CD8-positive, alpha-beta memory T cell (primary cell): ENCODE data around the gene AMHR2. TPM values are rescaled to one million over a fixed set of nuclear protein-coding genes. Genes with fewer than 3 reads are reported as not detected.
A peak's percentile ranks its signal among the peaks of the same experiment; 100 is the strongest.
"Not testable (repeated sequence)": the region's sequence is repeated elsewhere in the genome, so short reads cannot be mapped to it uniquely, and the experiment has no call there.

Experiments used
- CTCF ChIA-PET: fragments of 350-600 bp; sonication (Branson Sonifier 250); formaldehyde crosslinking; loops from one replicate; lab custom pipeline; 2021; ENCODE audit warnings: antibody characterized with exemption; lab: Charles Lee
- POLR2A ChIA-PET: fragments of 350-600 bp; sonication (Branson Sonifier 250); formaldehyde crosslinking; loops from one replicate; lab custom pipeline; 2021; ENCODE audit warnings: antibody characterized with exemption; lab: Charles Lee
- DNase-seq, 5 donors: peaks; one replicate each; pipeline versions ENCODE4 v3.0.0 to v3.0.0-alpha.2; 2020 to 2022; ENCODE audit warnings: mixed read lengths in 1 of 5
- H3K27ac ChIP-seq: one replicate; pipeline ENCODE4 v1.7.0; 2013; ENCODE audit warnings: low read depth, mild to moderate bottlenecking, low read length, moderate library complexity
- H3K27me3 ChIP-seq: 2 replicates; pipeline ENCODE4 v1.7.0; 2013; ENCODE audit warnings: low read length, mild to moderate bottlenecking; ENCODE audit not compliant: insufficient read depth, poor library complexity, severe bottlenecking
- H3K36me3 ChIP-seq: 2 replicates; pipeline ENCODE4 v1.7.0; 2013; ENCODE audit warnings: mild to moderate bottlenecking, low read length, moderate library complexity; ENCODE audit not compliant: insufficient read depth
- H3K4me1 ChIP-seq: 2 replicates; pipeline ENCODE4 v1.7.0; 2013; ENCODE audit warnings: mild to moderate bottlenecking, low read length, moderate library complexity; ENCODE audit not compliant: insufficient read depth
- H3K4me3 ChIP-seq: 2 replicates; pipeline ENCODE4 v1.7.0; 2013; ENCODE audit warnings: mild to moderate bottlenecking, low read length
- H3K9me3 ChIP-seq: 2 replicates; pipeline ENCODE4 v1.7.0; 2013; ENCODE audit warnings: mild to moderate bottlenecking, low read length
- H3K27ac Mint-ChIP-seq, 8 donors: one replicate each; pipeline ENCODE4 v1.8.0; 2020 to 2021; ENCODE audit warnings: mixed read lengths in 8 of 8, mild to moderate bottlenecking in 6 of 8, inconsistent platforms in 3 of 8, moderate library complexity in 3 of 8
- H3K27me3 Mint-ChIP-seq, 2 donors: one replicate each; pipeline ENCODE4 v1.8.0; 2020 to 2021; ENCODE audit warnings: mixed read lengths in 2 of 2, mild to moderate bottlenecking in 1 of 2, moderate library complexity in 1 of 2
- H3K36me3 Mint-ChIP-seq, 3 donors: one replicate each; pipeline ENCODE4 v1.8.0; 2020 to 2021; ENCODE audit warnings: mixed read lengths in 3 of 3, inconsistent platforms in 1 of 3, mild to moderate bottlenecking in 1 of 3
- H3K4me1 Mint-ChIP-seq, 3 donors: one replicate each; pipeline ENCODE4 v1.8.0; 2020 to 2021; ENCODE audit warnings: mixed read lengths in 3 of 3, inconsistent platforms in 1 of 3, mild to moderate bottlenecking in 1 of 3
- H3K4me3 Mint-ChIP-seq, 7 donors: one replicate each; pipeline ENCODE4 v1.8.0; 2020 to 2021; ENCODE audit warnings: mixed read lengths in 7 of 7, mild to moderate bottlenecking in 6 of 7, moderate library complexity in 4 of 7, inconsistent platforms in 2 of 7
- H3K9me3 Mint-ChIP-seq, 5 donors: one replicate each; pipeline ENCODE4 v1.8.0; 2020 to 2022; ENCODE audit warnings: mixed read lengths in 5 of 5, mild to moderate bottlenecking in 3 of 5, moderate library complexity in 2 of 5, inconsistent platforms in 1 of 5
- polyA plus RNA-seq: library from polyadenylated mRNA; unstranded; fragments of 300-500 nt; fragmentation: Illumina TruSeq; gene quantifications from one replicate; pipeline ENCODE4 v1.2.3, GENCODE V29; 2021
- total RNA-seq, 2 experiments: library from RNA; stranded (reverse); gene quantifications; one replicate each; pipeline ENCODE4 v1.2.3, GENCODE V29; 2021

The AMHR2 gene
- total and polyA plus RNA-seq, 3 experiments from 2014 or later, result not detected

DNA sequence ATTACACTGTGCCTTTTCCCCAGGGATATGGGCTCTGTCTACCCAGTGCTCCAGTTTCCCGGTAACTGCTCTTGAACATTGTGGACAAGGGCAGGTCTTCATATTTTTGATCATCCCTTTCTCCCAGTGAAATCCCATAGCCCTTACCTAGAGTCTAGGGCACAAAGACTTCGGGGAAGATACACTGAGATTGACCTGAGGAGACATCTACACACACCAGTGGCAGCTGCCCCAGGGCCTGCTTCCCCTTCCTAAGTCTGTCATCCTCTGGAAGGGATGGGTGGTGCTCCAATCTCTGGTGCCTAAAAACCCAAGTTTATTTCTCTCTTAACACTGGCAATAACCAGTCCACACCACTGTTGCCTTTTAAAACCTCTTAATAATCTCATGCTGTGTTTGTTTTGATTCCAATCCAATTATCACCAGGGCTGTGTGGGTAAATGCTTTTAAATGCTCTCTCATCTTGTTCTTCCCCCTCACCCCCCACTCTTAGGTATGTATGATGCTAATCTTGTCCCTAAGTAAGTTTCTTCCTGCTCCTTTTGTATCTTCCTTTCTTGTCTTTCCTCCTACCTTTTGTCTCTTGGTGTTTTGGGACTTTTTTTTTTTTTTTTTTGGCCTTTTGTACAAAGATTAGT lies 7.8 kb upstream of the AMHR2 start:
- H3K4me3 ChIP-seq, H3K4me1 ChIP-seq, H3K9me3 ChIP-seq, H3K9me3 Mint-ChIP-seq, H3K27ac ChIP-seq, DNase-seq, H3K27me3 Mint-ChIP-seq, H3K4me3 Mint-ChIP-seq, H3K27me3 ChIP-seq, POLR2A ChIA-PET: not testable (repeated sequence)
- Mint-ChIP-seq H3K4me1 (peaks cover 18 to 32% (median 26%) of the 10 kb centered on the region in 3 donors), H3K27ac (peak overlapping the region in 7 of 8 donors; percentile 17 to 93 (median 70)), H3K36me3 (peaks cover 2 to 32% (median 8%) of the 10 kb centered on the region in 3 donors)
- H3K36me3 ChIP-seq, result peaks cover 17% of the 10 kb centered on the region
- CTCF ChIA-PET, result interaction anchor here (2.4 kb wide), 1 partner anchor 71 kb away, joined by 6 read pairs; no protein-coding TSS in a partner anchor

DNA sequence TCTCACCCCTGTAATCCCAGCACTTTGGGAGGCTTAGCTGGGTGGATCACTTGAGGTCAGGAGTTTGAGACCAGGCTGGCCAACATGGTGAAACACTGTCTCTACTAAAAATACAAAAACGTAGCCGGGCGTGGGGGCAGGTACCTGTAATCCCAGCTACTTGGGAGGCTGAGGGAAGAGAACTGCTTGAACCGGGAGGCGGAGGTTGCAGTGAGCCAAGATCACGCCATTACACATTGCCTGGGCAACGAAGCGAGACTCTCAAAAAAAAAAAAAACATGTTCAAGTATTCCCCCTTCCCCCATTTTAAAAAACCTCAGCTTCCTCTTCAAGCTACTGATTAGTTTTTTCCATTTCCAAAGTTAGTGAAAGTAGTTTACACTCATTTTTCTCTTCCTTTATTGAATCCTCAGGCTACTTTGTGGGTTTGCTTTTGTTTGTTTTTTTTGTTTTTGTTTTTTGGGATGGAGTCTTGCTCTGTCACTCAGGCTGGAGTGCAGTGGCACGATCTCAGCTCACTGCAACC lies 6.3 kb upstream of the AMHR2 start:
- not testable (repeated sequence) for H3K9me3 ChIP-seq, H3K27ac ChIP-seq, H3K27me3 ChIP-seq, H3K36me3 ChIP-seq, H3K27me3 Mint-ChIP-seq, H3K4me3 ChIP-seq, H3K9me3 Mint-ChIP-seq, H3K4me1 ChIP-seq, H3K4me3 Mint-ChIP-seq
- ChIA-PET POLR2A (interaction anchor here (0.6 kb wide), 2 partner anchors 59 to 92 kb away, joined by 3 read pairs; no protein-coding TSS in a partner anchor), CTCF (interaction anchor here (1.0 to 2.7 kb wide), 8 partner anchors 35 to 96 kb away, joined by 3 to 21 read pairs (median 4); partner anchors contain the start of gene AAAS)
- peak overlapping the region in 1 of 8 donors; percentile 18 for H3K27ac Mint-ChIP-seq
- peak in 1 of 5 donors; percentile 1 for DNase-seq
- peaks cover 0 to 17% (median 0%) of the 10 kb centered on the region in 3 donors for H3K36me3 Mint-ChIP-seq
- peaks cover 18 to 29% (median 23%) of the 10 kb centered on the region in 3 donors for H3K4me1 Mint-ChIP-seq

DNA sequence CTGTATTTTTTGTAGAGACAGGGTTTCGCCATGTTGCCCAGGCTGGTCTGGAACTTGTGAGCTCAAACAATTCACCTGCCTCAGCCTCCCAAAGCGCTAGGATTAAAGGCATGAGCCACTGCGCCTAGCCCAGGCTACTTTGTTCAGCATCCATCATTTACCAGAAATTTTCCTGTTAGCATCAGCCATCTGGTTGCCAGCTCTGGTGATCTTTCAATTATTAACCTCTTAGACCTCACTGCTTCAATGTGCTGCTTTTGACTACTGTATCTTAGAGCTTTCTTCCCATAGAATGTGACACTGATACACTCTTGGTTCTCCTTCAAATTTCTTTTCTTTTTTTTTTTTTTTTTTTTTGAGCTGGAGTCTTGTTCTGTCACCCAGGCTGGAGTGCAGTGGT lies 5.4 kb upstream of the AMHR2 start:
- Mint-ChIP-seq H3K4me3 (no peak overlapping the region), H3K36me3 (peaks cover 0 to 9% (median 0%) of the 10 kb centered on the region in 3 donors), H3K4me1 (peaks cover 10 to 21% (median 14%) of the 10 kb centered on the region in 3 donors), H3K27ac (no peak overlapping the region), H3K9me3 (no peaks in the 10 kb centered on the region), H3K27me3 (no peaks in the 10 kb centered on the region)
- Histone ChIP-seq H3K27ac (no peak overlapping the region), H3K27me3 (no peaks in the 10 kb centered on the region), H3K9me3 (no peaks in the 10 kb centered on the region), H3K4me1 (peaks cover 4% of the 10 kb centered on the region), H3K36me3 (no peaks in the 10 kb centered on the region), H3K4me3 (no peak overlapping the region)
- CTCF ChIA-PET, result interaction anchor here (0.7 to 2.7 kb wide), 9 partner anchors 17 to 97 kb away, joined by 3 to 21 read pairs (median 4); partner anchors contain the start of gene AAAS
- DNase-seq, result no peak
- POLR2A ChIA-PET, result interaction anchor here (0.6 to 0.7 kb wide), 5 partner anchors 17 to 73 kb away, joined by 3 to 6 read pairs (median 4); no protein-coding TSS in a partner anchor

DNA sequence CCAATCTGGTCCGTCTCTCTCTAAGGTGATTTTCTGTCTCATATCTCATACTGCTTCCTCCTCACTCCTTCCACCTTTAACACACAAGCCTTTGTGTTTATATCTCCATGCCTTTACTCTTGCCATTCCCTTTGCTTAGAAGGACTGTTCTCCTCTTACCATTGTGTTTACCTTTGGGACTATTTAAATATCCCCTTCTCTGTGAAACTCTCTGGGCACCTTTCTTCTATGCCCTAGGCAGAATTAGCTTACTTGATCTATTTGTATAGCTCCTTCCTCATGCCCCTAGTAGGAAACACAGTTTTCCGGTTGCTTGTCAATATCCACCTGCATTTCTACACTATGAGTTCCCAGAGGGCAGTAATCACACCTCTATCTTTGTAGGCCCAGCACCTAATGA lies 3.9 kb upstream of the AMHR2 start:
- H3K4me3 ChIP-seq, result no peak overlapping the region
- H3K36me3 ChIP-seq, result no peaks in the 10 kb centered on the region
- H3K4me1 ChIP-seq, result peaks cover 4% of the 10 kb centered on the region
- H3K27ac ChIP-seq, result no peak overlapping the region
- H3K27ac Mint-ChIP-seq, result peak overlapping the region in 1 of 8 donors; percentile 40
- no peaks in the 10 kb centered on the region for H3K9me3 Mint-ChIP-seq
- DNase-seq, result no peak
- peak overlapping the region in 1 of 7 donors; percentile 0 for H3K4me3 Mint-ChIP-seq
- CTCF ChIA-PET, result interaction anchor here (1.1 to 7.1 kb wide), 6 partner anchors 10 to 98 kb away, joined by 3 to 121 read pairs (median 18); partner anchors contain the start of genes AAAS and NPFF
- POLR2A ChIA-PET, result no interaction called here
- H3K27me3 Mint-ChIP-seq, result no peaks in the 10 kb centered on the region
- H3K36me3 Mint-ChIP-seq, result no peaks in the 10 kb centered on the region
- no peaks in the 10 kb centered on the region for H3K27me3 ChIP-seq
- H3K4me1 Mint-ChIP-seq, result peaks cover 8 to 17% (median 11%) of the 10 kb centered on the region in 3 donors
- no peaks in the 10 kb centered on the region for H3K9me3 ChIP-seq

DNA sequence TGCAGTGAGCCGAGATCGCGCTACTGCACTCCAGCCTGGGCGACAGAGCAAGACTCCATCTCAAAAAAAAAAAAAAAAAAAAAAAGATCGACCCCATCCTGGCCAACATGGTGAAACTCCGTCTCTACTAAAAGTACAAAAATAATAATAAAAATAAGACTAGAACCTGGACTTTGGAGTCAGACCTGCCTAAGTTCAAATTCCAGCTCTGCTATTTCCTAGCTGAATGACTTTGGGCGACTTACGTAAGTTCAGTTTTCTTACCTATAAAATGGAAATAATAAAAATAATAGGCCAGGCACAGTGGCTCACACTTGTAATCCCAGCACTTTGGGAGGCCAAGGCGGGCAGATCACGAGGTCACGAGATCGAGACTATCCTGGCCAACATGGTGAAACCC lies 1.4 kb upstream of the AMHR2 start:
- H3K9me3 Mint-ChIP-seq, H3K27me3 Mint-ChIP-seq, H3K27ac ChIP-seq, H3K4me3 Mint-ChIP-seq, H3K36me3 ChIP-seq, H3K4me1 ChIP-seq, H3K27me3 ChIP-seq, H3K4me3 ChIP-seq, H3K36me3 Mint-ChIP-seq, DNase-seq, H3K27ac Mint-ChIP-seq, H3K9me3 ChIP-seq: not testable (repeated sequence)
- peaks cover 8 to 13% (median 11%) of the 10 kb centered on the region in 3 donors for H3K4me1 Mint-ChIP-seq
- CTCF ChIA-PET, result interaction anchor here (0.7 to 7.1 kb wide), 13 partner anchors 14 to 357 kb away, joined by 3 to 121 read pairs (median 6); partner anchors contain the start of genes NPFF and SP1
- POLR2A ChIA-PET, result interaction anchor here (0.6 to 1.8 kb wide), 5 partner anchors 86 to 416 kb away, joined by 3 to 9 read pairs (median 5); partner anchors contain the start of genes AAAS and SP7

DNA sequence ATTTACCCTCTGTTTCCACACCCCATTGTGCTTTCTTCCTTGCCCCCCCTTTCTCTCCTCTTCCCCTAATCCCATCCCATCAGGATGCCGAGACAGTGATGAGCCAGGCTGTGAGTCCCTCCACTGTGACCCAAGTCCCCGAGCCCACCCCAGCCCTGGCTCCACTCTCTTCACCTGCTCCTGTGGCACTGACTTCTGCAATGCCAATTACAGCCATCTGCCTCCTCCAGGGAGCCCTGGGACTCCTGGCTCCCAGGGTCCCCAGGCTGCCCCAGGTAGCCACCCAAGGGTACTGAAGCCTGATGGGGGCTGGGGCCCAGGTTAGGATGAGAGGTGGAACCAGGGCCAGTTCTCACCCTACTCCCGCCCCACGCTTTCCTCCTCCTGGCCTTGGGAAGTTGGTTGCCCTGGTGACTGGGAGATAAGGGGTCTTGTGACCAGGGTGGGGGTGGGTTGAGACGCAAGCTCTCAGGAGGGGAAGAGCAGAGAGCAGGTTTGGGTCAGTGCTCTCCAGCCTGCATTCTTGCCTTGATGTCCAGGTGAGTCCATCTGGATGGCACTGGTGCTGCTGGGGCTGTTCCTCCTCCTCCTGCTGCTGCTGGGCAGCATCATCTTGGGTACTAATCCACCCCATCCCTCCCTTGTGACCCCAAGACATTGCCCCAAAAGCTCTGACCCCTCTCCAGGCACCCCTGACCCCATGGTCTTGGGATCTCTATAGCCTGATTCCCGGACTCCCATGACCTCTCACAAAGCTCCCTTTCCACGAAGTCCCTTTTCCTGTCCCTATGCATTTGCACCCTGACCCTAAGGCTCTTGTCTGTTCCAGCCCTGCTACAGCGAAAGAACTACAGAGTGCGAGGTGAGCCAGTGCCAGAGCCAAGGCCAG lies 1.2 kb downstream of the AMHR2 start:
- no peaks in the 10 kb centered on the region for H3K9me3 Mint-ChIP-seq
- H3K27ac Mint-ChIP-seq, result no peak overlapping the region
- no peaks in the 10 kb centered on the region for H3K27me3 Mint-ChIP-seq
- Histone ChIP-seq H3K4me1 (peaks cover 4% of the 10 kb centered on the region), H3K9me3 (no peaks in the 10 kb centered on the region), H3K27me3 (no peaks in the 10 kb centered on the region), H3K27ac (peak overlapping the region; percentile 81), H3K36me3 (no peaks in the 10 kb centered on the region), H3K4me3 (no peak overlapping the region)
- POLR2A ChIA-PET, result interaction anchor here (0.5 to 0.9 kb wide), 2 partner anchors 33 to 77 kb away, joined by 3 to 5 read pairs; no protein-coding TSS in a partner anchor
- peaks cover 5 to 6% (median 5%) of the 10 kb centered on the region in 3 donors for H3K4me1 Mint-ChIP-seq
- H3K4me3 Mint-ChIP-seq, result no peak overlapping the region
- DNase-seq, result no peak
- H3K36me3 Mint-ChIP-seq, result no peaks in the 10 kb centered on the region
- CTCF ChIA-PET, result interaction anchor here (1.3 to 7.1 kb wide), 3 partner anchors 73 to 104 kb away, joined by 4 to 121 read pairs (median 7); partner anchors contain the start of gene AAAS

DNA sequence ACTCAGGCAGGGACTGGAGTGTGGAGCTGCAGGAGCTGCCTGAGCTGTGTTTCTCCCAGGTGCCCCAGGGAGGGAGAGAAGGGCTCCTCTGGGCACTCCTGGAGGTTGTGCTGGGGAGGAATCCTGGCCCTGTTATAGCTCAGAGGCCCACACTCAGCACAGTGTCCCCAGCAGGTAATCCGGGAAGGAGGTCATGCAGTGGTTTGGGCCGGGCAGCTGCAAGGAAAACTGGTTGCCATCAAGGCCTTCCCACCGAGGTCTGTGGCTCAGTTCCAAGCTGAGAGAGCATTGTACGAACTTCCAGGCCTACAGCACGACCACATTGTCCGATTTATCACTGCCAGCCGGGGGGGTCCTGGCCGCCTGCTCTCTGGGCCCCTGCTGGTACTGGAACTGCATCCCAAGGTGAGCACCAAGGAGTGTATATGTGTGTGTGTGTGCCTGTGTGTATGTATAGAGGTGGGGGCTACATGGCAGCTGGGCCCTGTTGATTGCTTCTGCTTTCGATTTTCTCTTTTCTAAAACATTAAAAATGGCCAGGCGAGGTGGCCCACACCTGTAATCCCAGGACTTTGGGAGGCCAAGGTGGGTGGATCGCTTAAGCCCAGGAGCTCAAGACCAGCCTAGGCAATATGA lies 2.0 kb downstream of the AMHR2 start:
- H3K27ac ChIP-seq, result peak overlapping the region; percentile 81
- H3K4me1 ChIP-seq, result peaks cover 4% of the 10 kb centered on the region
- no peak overlapping the region for H3K4me3 ChIP-seq
- H3K27me3 Mint-ChIP-seq, result no peaks in the 10 kb centered on the region
- POLR2A ChIA-PET, result interaction anchor here (0.9 kb wide), 1 partner anchor 77 kb away, joined by 3 read pairs; no protein-coding TSS in a partner anchor
- CTCF ChIA-PET, result interaction anchor here (1.3 to 7.1 kb wide), 3 partner anchors 73 to 104 kb away, joined by 4 to 121 read pairs (median 7); partner anchors contain the start of gene AAAS
- no peaks in the 10 kb centered on the region for H3K27me3 ChIP-seq
- H3K4me3 Mint-ChIP-seq, result no peak overlapping the region
- H3K4me1 Mint-ChIP-seq, result peaks cover 5 to 6% (median 5%) of the 10 kb centered on the region in 3 donors
- no peaks in the 10 kb centered on the region for H3K36me3 ChIP-seq
- no peaks in the 10 kb centered on the region for H3K9me3 ChIP-seq
- H3K27ac Mint-ChIP-seq, result no peak overlapping the region
- H3K9me3 Mint-ChIP-seq, result no peaks in the 10 kb centered on the region
- no peaks in the 10 kb centered on the region for H3K36me3 Mint-ChIP-seq
- DNase-seq, result no peak
